ENCODE results near the gene KATNAL1.

Gene KATNAL1

GRCh38 chr13:30307194-30307970 lies at the start of gene KATNAL1:
TSS of gene KATNAL1 (minus strand) at chr13:30307551. CDS start at chr13:30283777, 23,774 bp downstream.
- DNase-seq (ENCODE audit: low read depth in 3 of 3) = peak; percentile 39 to 53 (median 43)

DNA sequence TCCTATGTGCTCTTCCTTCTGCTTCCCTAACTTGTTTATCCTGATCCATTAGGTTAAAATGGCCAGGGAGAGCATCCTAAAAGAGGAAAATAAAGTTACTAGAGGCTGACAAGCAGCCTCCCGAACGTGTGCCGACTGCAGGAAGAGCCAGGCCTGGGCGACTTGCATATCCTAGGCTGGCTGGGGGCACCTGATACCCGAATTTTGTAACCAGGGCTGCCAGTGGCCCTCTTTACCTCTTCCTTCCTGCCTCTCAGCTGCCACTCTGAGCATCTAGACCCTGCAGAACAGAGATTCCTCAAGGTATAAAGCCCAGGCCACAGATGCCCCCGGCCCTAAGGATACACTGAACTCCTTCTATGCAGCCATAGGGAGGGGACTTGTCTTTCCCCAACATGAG lies 48.5 kb upstream of the KATNAL1 start:
- no peak for DNase-seq (ENCODE audit: low read depth in 3 of 3)

DNA sequence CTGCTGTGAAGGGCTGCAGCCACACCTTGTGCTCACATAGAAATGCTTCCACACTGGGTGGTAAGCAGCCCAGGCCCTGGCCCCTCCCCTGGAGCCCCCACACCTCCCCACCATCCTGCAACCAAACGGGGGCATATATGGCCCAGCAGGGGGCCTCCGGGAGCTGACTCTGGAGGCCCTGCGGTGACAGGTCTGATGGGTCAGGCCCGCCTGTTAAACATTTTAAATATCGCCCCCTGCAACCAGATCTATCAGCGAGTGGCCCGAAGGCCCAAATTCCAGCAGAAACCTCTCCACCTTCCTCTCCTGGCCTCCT lies 48.0 kb upstream of the KATNAL1 start:
- no peak for DNase-seq (ENCODE audit: low read depth in 3 of 3)

- no peak for DNase-seq (ENCODE audit: low read depth in 3 of 3)
These were observed 47.4 kb upstream of the KATNAL1 start for GRCh38 chr13:30354493-30355383.

GRCh38 chr13:30353471-30354215 lies 46.3 kb upstream of the KATNAL1 start:
- DNase-seq (ENCODE audit: low read depth in 3 of 3) = no peak

- DNase-seq (ENCODE audit: low read depth in 3 of 3) = no peak
These were observed 45.7 kb upstream of the KATNAL1 start for GRCh38 chr13:30353060-30353459.

- DNase-seq (ENCODE audit: low read depth in 3 of 3) = no peak
These were observed 44.8 kb upstream of the KATNAL1 start for GRCh38 chr13:30352121-30352520.

DNA sequence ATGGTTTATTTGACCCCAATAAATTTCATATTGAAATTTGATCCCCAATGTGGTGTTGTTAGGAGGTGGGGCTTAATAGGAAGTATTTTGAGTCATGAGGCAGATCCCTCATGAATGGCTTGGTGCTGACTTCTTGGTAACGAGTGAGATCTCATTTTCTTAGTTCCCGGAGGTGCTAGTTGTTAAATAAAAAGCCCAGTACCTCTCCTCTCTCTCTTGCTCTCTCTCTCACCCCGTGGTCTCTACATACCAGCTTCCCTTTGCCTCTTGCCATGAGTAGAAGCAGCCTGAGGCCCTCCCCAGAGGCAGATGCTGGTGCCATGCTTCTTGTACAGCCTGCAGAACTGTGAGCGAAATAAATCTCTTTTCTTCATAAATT lies 39.4 kb upstream of the KATNAL1 start:
- DNase-seq (ENCODE audit: low read depth in 3 of 3) = no peak

DNA sequence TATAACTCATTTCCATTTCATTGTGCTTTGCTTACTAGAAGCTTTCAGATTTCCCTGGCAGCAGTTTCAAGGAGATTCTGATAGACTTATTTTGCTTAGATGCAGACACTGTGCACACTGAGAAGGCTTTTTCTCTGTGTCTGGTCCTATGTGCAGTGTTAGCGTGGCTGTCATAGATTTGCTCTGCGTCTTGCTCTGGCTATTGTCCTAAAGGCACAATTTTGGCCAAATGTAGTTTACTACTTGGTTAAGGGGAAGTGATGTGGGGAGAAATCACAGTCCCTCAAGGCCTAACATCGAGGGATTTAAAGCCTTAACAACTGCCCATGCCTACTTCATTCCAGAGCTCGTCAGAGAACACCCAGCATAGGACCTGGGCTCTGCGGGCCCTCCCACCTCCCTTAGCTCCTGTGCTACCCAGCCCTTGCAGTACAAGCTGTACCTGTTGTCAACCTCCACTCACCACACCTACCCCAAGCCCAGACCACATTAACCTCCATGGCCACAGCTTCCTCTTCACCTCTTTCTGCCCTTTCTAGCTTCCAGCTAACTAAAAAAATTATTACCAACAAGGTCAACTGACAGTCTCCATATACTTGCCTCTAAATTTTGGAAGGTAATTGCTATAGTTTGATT lies 38.9 kb upstream of the KATNAL1 start:
- peak in 2 of 3 experiments; percentile 11 to 35 for DNase-seq (ENCODE audit: low read depth in 3 of 3)

GRCh38 chr13:30345426-30346100 lies 38.2 kb upstream of the KATNAL1 start:
- no peak for DNase-seq (ENCODE audit: low read depth in 3 of 3)

DNA sequence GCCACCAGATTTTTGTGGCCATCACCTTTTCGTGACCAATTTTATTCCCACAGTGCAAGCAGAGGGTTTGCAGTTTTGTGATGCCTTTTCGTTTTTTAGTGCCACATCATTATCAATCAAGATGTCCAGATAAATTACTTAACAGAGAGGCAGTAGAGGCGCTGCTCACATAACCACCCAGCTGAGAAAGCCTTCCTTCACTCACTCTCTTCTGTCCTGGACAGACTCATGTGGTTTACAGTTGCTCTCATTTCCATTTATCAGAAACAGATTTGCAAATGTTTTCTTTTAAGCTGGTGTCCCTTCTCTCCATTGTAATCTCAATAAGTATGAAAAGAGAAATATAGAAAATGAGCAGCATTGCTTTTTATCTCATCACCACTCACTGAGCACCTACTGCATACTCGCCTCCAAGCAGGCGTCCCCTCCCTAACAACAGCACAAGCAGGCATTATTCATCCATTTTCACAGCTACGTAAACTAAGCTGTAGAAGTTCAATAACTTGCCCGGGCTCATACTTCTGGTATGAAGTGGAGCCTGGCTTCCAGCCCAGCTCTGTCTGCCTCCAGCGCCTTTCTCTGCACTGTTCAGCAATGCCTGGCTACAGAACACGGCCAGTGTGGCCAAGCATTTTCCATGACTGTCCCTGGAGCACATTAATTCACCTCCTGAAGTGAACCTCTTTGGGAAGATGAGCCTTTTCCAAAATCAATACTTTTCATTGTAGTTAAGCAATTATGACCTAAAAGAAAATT lies 34.6 kb upstream of the KATNAL1 start:
- no peak for DNase-seq (ENCODE audit: low read depth in 3 of 3)

DNA sequence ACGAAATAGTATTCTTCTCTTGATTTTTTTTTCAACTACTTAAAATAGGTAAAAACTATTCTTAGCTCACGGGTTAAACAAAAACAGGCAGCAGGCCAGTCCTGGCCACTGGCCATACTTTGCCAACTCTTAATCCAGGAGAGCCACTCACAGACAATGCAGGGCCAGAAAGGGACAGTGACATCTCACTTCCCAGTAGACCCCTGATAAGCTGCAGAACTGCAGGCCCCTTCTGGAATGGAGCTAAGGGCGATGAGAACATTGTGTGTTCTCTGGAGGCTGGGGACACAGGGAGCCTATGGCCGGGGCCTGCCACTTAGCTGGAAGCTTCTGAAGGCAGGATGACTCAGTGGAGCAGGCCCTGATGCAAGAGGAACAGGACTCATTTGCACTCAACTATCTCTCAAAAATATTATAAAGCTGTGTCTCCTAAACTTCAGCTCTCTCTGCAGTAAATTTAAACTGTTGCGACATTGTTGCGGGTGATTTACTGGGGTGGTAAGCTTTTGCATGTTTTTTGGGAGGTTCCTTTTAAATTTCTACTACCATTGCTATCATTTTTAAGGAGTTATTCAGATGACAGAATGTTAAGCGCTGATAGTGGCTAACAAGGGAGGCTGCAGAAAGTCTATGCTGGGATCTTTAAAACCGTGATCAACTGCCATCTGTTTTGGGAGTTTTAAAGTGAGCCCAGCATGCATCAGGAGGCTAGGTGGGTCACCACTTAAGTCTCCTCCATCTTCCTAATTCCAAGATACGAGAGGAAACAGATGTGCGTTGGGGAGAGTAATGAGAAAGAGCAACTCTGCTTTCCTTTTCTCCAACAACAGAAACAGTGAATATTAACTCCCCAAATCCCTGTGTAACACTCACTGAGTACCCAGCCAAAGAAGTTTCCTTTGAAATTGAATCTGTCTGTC lies 33.2 kb upstream of the KATNAL1 start:
- no peak for DNase-seq (ENCODE audit: low read depth in 3 of 3)

DNA sequence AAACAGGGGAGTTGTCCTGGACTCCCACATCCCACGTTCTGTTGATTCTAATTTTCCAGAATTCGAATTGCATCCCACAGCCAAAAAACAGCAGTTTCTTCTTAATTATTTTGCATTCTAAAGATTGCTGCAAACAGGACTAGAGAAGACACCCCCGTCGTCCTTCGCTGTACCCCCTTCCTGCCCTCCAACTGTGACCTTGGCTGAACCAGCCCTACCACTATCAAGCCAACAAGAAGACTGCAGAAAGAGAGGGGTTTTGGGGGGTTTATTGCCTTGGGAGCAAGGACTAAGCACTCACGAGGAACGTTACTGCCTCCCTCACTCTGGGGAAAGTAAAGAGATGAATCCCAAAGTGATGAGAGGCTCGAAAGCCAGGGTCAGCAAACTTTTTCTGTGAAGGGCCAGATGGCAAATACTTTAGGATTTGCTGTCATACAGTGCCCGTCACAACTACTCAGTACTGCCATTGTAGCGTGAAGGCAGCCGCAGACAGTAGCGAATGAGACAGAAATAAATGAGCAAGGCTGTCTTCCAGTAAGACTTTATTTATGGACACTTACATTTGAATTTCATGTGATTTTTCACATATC lies 32.5 kb upstream of the KATNAL1 start:
- DNase-seq (ENCODE audit: low read depth in 3 of 3) = no peak

DNA sequence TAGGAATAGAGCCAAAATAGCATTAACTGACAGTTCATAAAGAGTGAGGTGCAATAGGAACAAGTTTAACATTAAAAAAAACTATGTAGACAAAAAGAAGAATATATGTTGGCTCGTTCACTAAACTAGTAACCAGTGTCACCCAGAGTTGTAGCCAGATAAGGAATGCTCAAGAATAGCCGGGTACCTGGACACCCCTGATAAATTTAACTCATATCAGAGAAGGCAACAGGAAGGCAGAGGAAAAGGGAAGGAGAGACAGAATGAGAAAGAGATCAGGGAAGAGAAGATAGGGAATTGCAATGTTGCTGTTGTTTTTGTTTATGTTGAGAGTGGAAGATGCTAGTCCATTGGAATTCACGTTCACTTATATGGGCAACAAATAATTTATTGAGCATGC lies 31.6 kb upstream of the KATNAL1 start:
- no peak for DNase-seq (ENCODE audit: low read depth in 3 of 3)

- no peak for DNase-seq (ENCODE audit: low read depth in 3 of 3)
These were observed 31.0 kb upstream of the KATNAL1 start for GRCh38 chr13:30338331-30338851.

DNA sequence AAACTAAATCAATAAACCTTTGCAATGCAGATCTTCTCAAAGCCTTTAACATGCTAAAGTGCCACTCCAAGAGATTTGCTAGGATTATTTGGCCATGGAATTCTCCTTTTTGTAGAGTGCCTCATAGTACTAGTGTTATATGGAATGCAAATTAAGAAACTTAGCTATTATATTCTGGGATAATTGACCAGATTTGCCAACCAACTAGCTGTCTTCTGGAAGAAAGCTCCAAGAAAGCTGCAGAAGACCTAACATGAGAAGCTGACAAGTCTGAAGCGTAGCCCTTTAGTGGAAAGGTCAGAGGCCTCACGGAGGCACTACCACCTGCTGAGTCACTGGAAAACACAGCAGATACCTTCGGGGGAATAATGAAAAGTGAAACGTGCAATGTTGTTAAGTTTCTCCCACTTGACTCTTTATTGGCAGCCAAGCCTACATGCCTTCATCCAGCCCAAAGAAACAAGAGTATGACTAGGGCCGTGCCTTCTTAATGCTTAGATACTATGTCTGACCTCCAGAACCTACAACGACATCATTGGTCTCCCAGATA lies 29.8 kb upstream of the KATNAL1 start:
- DNase-seq (ENCODE audit: low read depth in 3 of 3) = no peak

GRCh38 chr13:30334663-30335386 lies 27.5 kb upstream of the KATNAL1 start:
- DNase-seq (ENCODE audit: low read depth in 3 of 3) = no peak

- no peak for DNase-seq (ENCODE audit: low read depth in 3 of 3)
These were observed 26.3 kb upstream of the KATNAL1 start for GRCh38 chr13:30333616-30334015.

Data from stimulated activated CD4-positive, alpha-beta T cell treated with anti-CD3 and anti-CD28 coated beads, TNF-alpha, amount 100 ng/mL, for 4 hours (primary cell).